C4-2B (cell line): ENCODE data around the gene SIGLEC7.

ENCODE experiments used
- H3K27ac ChIP-seq: fragments of 450-650 bp; 2 replicates; pipeline ENCODE4 v1.5.1; 2017
- CTCF ChIP-seq: fragments of 450-650 bp; conservative IDR thresholded peaks from 2 replicates; pipeline ENCODE4 v1.5.1; 2017; ENCODE audit warnings: mild to moderate bottlenecking
- ZFX ChIP-seq: fragments of 450-650 bp; IDR thresholded peaks from 2 replicates; pipeline ENCODE4 v1.6.1; 2017

Gene SIGLEC7

GRCh38 chr19:51097796-51098195 lies 44.3 kb upstream of the SIGLEC7 start:
- TF ChIP-seq CTCF (no peak), ZFX (no peak)
- no peak overlapping the region for H3K27ac ChIP-seq

GRCh38 chr19:51098365-51099046 lies 43.6 kb upstream of the SIGLEC7 start:
- TF ChIP-seq CTCF (no peak), ZFX (no peak)
- no peak overlapping the region for H3K27ac ChIP-seq

GRCh38 chr19:51099047-51099382 lies 43.1 kb upstream of the SIGLEC7 start:
- no peak for TF ChIP-seq CTCF
- TF ChIP-seq ZFX, result no peak
- H3K27ac ChIP-seq, result no peak overlapping the region

- no peak overlapping the region for H3K27ac ChIP-seq
- TF ChIP-seq ZFX (no peak), CTCF (no peak)
Measured at GRCh38 chr19:51100601-51101000, 41.5 kb upstream of the SIGLEC7 start.

- TF ChIP-seq CTCF (no peak), ZFX (no peak)
- H3K27ac ChIP-seq, result no peak overlapping the region; the same call in 1 of the 2 replicates
Measured at GRCh38 chr19:51101171-51101865, 40.8 kb upstream of the SIGLEC7 start.

GRCh38 chr19:51102991-51103390 lies 39.1 kb upstream of the SIGLEC7 start:
- no peak for TF ChIP-seq CTCF
- no peak for TF ChIP-seq ZFX
- no peak overlapping the region for H3K27ac ChIP-seq

- no peak overlapping the region for H3K27ac ChIP-seq
- TF ChIP-seq ZFX, result no peak
- no peak for TF ChIP-seq CTCF
Measured at GRCh38 chr19:51103926-51104341, 38.2 kb upstream of the SIGLEC7 start.
